Ascending aorta (tissue), 2 donors: Measurements from ENCODE around the gene LRRC8C. TPM values are rescaled to one million over a fixed set of nuclear protein-coding genes. Genes with fewer than 3 reads are reported as not detected.

Source experiments
- DNase-seq, 2 donors: peaks; one replicate each; pipeline ENCODE4 v3.0.0-alpha.2; 2019; ENCODE audit warnings: low spot score in 2 of 2
- H3K27ac ChIP-seq, 2 donors: fragments of 200-600 bp; sonication (generic); one replicate each; pipeline ENCODE4 v1.5.1; 2016 to 2017; ENCODE audit warnings: mild to moderate bottlenecking in 1 of 2
- H3K27me3 ChIP-seq: fragments of 200-600 bp; sonication (generic); one replicate; pipeline ENCODE4 v1.5.1; 2017
- H3K36me3 ChIP-seq, 2 donors: fragments of 200-600 bp; sonication (generic); one replicate each; pipeline ENCODE4 v1.5.1; 2016
- H3K4me1 ChIP-seq, 2 donors: fragments of 200-600 bp; sonication (generic); one replicate each; pipeline ENCODE4 v1.5.1; 2016 to 2017; ENCODE audit warnings: mild to moderate bottlenecking in 1 of 2
- H3K4me3 ChIP-seq, 2 donors: fragments of 200-600 bp; sonication (generic); one replicate each; pipeline ENCODE4 v1.5.1; 2016 to 2017; ENCODE audit warnings: mild to moderate bottlenecking in 1 of 2
- H3K9me3 ChIP-seq, 2 donors: fragments of 200-600 bp; sonication (generic); one replicate each; pipeline ENCODE4 v1.5.1; 2016
- intact Hi-C: fragments of 100-400 bp; cut with DNase I; formaldehyde crosslinking; loops from one replicate; pipeline ENCODE4 v1.15.1; 2023
- total RNA-seq: library from RNA; depleted of rRNA; stranded (reverse); fragments of >200 nt; gene quantifications from one replicate; pipeline ENCODE4 v1.1.0, GENCODE V29; 2016
- TF ChIP-seq, protein P1 (sequence below), 3 experiments: fragments of 200-600 bp in 2 of 3; fragments of 450-650 bp in 1 of 3; sonication (generic) in 2 of 3; IDR thresholded peaks; one replicate each; pipeline ENCODE4 v1.5.1; 2016 to 2019; ENCODE audit warnings: antibody characterized with exemption in 3 of 3, mild to moderate bottlenecking in 1 of 3, moderate library complexity in 1 of 3

LRRC8C gene
- total RNA-seq, 1 donor from 2014 or later, result 7.5 TPM

DNA sequence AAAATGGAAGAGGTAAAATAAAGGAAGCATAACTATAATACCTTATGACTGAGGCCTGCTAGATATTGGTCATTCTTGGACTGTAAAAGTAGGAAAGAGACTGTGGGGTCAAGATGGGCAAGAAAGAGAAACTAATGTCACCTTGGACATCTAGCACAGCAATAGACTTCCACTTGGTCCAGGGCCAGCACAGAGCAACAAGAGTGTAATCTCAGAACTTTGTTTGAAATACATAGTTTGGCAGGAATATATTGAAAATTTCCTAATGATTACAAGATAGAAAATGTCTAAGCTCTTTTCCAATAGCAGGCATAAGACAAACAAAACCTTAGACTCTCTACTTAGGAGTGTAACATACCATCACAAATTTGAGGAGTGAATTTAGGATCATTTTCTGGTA lies 4.6 kb downstream of the LRRC8C start:
- Histone ChIP-seq H3K9me3 (no peaks in the 10 kb centered on the region), H3K36me3 (no peaks in the 10 kb centered on the region), H3K27ac (no peak overlapping the region), H3K4me3 (no peak overlapping the region), H3K27me3 (no peaks in the 10 kb centered on the region), H3K4me1 (no peaks in the 10 kb centered on the region)
- intact Hi-C loops, result no loop called here
- TF ChIP-seq, protein P1, sequence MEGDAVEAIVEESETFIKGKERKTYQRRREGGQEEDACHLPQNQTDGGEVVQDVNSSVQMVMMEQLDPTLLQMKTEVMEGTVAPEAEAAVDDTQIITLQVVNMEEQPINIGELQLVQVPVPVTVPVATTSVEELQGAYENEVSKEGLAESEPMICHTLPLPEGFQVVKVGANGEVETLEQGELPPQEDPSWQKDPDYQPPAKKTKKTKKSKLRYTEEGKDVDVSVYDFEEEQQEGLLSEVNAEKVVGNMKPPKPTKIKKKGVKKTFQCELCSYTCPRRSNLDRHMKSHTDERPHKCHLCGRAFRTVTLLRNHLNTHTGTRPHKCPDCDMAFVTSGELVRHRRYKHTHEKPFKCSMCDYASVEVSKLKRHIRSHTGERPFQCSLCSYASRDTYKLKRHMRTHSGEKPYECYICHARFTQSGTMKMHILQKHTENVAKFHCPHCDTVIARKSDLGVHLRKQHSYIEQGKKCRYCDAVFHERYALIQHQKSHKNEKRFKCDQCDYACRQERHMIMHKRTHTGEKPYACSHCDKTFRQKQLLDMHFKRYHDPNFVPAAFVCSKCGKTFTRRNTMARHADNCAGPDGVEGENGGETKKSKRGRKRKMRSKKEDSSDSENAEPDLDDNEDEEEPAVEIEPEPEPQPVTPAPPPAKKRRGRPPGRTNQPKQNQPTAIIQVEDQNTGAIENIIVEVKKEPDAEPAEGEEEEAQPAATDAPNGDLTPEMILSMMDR (IDR thresholded peaks at IDR 0.05), result no peak
- DNase-seq, result no peak

DNA sequence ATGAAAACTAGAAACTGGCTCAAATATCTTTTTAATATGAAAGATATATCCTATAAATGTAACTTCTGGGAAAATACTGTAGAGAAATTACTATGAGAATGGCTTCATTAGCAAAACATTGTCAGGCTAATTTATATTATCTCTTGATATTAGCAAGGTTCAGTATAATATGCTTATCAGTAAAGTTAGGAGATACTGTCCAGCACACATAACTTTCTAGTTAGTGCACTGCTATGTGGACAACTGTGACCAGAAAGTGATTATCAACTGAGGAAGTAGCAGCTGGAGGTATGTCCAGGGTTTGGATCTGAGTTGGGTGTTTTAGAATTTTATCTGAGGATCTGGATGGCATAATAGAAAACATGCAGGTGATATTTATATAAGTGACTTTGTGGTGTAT lies 7.5 kb downstream of the LRRC8C start:
- H3K9me3 ChIP-seq, result peaks cover 0 to 5% of the 10 kb centered on the region in 2 donors
- H3K4me3 ChIP-seq, result no peak overlapping the region
- DNase-seq, result no peak
- intact Hi-C loops, result no loop called here
- H3K4me1 ChIP-seq, result no peaks in the 10 kb centered on the region
- H3K27ac ChIP-seq, result no peak overlapping the region
- TF ChIP-seq, protein P1 (IDR thresholded peaks at IDR 0.05), result no peak
- no peaks in the 10 kb centered on the region for H3K36me3 ChIP-seq
- H3K27me3 ChIP-seq, result no peaks in the 10 kb centered on the region

DNA sequence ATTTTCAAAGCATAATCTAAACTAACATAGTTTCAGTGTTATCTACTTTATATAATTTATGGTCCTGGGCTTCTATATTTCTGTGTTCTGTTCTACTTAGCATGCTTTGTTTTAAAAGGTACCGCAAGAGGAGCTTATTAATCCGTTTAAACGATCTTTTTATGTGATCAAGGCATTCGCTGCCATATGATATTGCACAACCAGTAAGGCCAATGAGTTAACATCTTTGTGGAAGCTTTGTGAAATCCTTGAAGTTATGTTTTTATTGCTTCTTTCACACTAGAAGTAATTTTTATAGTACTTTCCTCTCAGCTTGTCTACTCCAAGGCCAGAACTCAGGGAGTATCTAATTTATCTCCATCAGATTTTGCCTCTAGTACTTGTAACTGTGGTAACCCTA lies 8.9 kb downstream of the LRRC8C start:
- Histone ChIP-seq H3K4me3 (no peak overlapping the region), H3K4me1 (no peaks in the 10 kb centered on the region), H3K27me3 (no peaks in the 10 kb centered on the region), H3K27ac (no peak overlapping the region), H3K36me3 (no peaks in the 10 kb centered on the region), H3K9me3 (peaks cover 0 to 13% of the 10 kb centered on the region in 2 donors)
- DNase-seq, result no peak
- intact Hi-C loops, result no loop called here
- TF ChIP-seq, protein P1 (IDR thresholded peaks at IDR 0.05), result no peak

DNA sequence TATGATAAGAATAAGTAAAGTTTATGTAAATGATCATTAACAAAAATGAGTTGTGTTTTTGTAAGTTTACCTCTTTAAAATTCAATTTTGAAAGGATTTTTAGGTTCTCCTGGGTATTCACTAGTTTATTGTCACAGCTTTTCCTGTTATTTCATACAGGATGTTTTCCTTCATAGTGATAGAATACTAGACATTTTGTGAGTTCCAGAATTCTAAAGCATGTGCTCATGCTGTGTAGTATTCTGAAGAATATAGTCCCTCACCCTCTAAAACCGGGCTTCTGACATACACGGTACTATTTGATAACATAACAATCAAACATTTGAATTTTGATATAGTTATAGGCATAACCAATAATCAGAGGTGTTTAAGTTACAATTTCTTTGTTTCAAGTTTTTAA lies 10.7 kb downstream of the LRRC8C start:
- no peak overlapping the region for H3K4me3 ChIP-seq
- no peak overlapping the region for H3K27ac ChIP-seq
- H3K9me3 ChIP-seq, result peaks cover 0 to 16% of the 10 kb centered on the region in 2 donors
- DNase-seq, result no peak
- intact Hi-C loops, result no loop called here
- H3K4me1 ChIP-seq, result no peaks in the 10 kb centered on the region
- TF ChIP-seq, protein P1 (IDR thresholded peaks at IDR 0.05), result no peak
- H3K36me3 ChIP-seq, result no peaks in the 10 kb centered on the region
- H3K27me3 ChIP-seq, result no peaks in the 10 kb centered on the region

DNA sequence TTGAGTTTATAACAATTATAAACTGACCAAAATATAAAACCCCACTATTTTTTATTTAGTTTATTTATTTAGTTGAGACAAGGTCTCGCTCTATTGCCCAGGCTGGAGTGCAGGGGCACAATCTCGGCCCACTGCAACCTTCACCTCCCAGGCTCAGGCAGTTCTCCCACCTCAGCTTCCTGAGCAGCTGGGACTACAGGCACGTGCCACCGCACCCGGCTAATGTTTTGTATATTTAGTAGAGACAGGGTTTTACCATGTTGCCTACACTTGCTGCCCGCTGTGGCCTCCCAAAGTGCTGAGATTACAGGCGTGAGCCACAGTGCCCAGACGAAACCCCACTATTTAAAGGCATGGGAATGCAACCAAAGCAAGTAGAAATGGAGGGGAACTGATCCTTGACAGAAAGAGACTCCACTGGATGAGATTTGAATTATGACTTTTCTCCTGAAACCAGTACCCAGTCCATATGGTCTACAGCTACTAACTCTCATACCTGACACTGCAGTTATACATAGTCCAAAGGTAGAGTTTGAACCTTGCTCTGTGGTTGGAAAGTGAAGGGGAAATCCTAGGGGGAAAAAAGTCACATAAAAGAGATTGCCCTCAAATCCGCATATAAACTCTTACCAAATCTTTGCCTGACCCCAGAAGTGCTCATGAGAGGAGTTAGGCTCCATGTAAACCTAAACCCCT lies 11.3 kb downstream of the LRRC8C start:
- no peaks in the 10 kb centered on the region for H3K27me3 ChIP-seq
- peaks cover 0 to 16% of the 10 kb centered on the region in 2 donors for H3K9me3 ChIP-seq
- H3K4me1 ChIP-seq, result no peaks in the 10 kb centered on the region
- H3K27ac ChIP-seq, result no peak overlapping the region
- no peak overlapping the region for H3K4me3 ChIP-seq
- DNase-seq, result no peak
- TF ChIP-seq, protein P1 (IDR thresholded peaks at IDR 0.05), result no peak
- intact Hi-C loops, result no loop called here
- H3K36me3 ChIP-seq, result no peaks in the 10 kb centered on the region
